ACC112 (cell line): ENCODE results near the gene SOHLH1.

Experiments used
- H2AFZ ChIP-seq: fragments of 200-600 bp; sonication (generic); one replicate; pipeline ENCODE4 v1.6.0; 2017; ENCODE audit warnings: antibody characterized with exemption, low read length; ENCODE audit not compliant: unreplicated experiment
- H3K27ac ChIP-seq: fragments of 200-600 bp; sonication (generic); 2 replicates; pipeline ENCODE4 v1.5.1; 2014; ENCODE audit warnings: low read depth, mild to moderate bottlenecking, antibody characterized with exemption, low read length, moderate library complexity
- H3K27me3 ChIP-seq: fragments of 200-600 bp; sonication (generic); 2 replicates; pipeline ENCODE4 v1.6.1; 2014; ENCODE audit warnings: mild to moderate bottlenecking, antibody characterized with exemption, low read length, moderate library complexity, mixed read lengths; ENCODE audit not compliant: insufficient read depth
- H3K36me3 ChIP-seq: fragments of 200-600 bp; sonication (generic); 2 replicates; pipeline ENCODE4 v1.6.1; 2016; ENCODE audit warnings: mild to moderate bottlenecking, antibody characterized with exemption, low read length, moderate library complexity, mixed read lengths; ENCODE audit not compliant: insufficient read depth
- H3K4me1 ChIP-seq: fragments of 200-600 bp; sonication (generic); one replicate; pipeline ENCODE4 v1.6.1; 2016; ENCODE audit warnings: low read length, mixed read lengths; ENCODE audit not compliant: insufficient read depth, unreplicated experiment, control insufficient read depth
- H3K4me3 ChIP-seq: fragments of 200-600 bp; sonication (generic); 2 replicates; pipeline ENCODE4 v1.5.1; 2014; ENCODE audit warnings: mild to moderate bottlenecking, low read depth, low read length
- H3K79me2 ChIP-seq: fragments of 200-600 bp; sonication (generic); one replicate; pipeline ENCODE4 v1.6.0; 2016; ENCODE audit warnings: low read length; ENCODE audit not compliant: control insufficient read depth, unreplicated experiment, insufficient read depth

The SOHLH1 gene

GRCh38 chr9:135655317-135655716 is 44.0 kb downstream of the SOHLH1 start:
- Histone ChIP-seq H3K27me3 (peaks cover 24% of the 10 kb centered on the region; the same call in 1 of the 2 replicates), H3K4me3 (no peak overlapping the region), H3K79me2 (no peaks in the 10 kb centered on the region), H2AFZ (no peak overlapping the region), H3K4me1 (no peaks in the 10 kb centered on the region), H3K27ac (no peak overlapping the region), H3K36me3 (no peaks in the 10 kb centered on the region)

GRCh38 chr9:135650408-135650807 is 48.9 kb downstream of the SOHLH1 start:
- Histone ChIP-seq H3K4me1 (no peaks in the 10 kb centered on the region), H3K4me3 (no peak overlapping the region), H3K36me3 (no peaks in the 10 kb centered on the region), H3K27me3 (peaks cover 29% of the 10 kb centered on the region), H2AFZ (no peak overlapping the region), H3K79me2 (no peaks in the 10 kb centered on the region), H3K27ac (no peak overlapping the region)

- Histone ChIP-seq H3K79me2 (no peaks in the 10 kb centered on the region), H2AFZ (no peak overlapping the region), H3K36me3 (no peaks in the 10 kb centered on the region), H3K27ac (no peak overlapping the region), H3K27me3 (peaks cover 29% of the 10 kb centered on the region), H3K4me1 (no peaks in the 10 kb centered on the region), H3K4me3 (no peak overlapping the region)
Observed at GRCh38 chr9:135649508-135649907, 49.8 kb downstream of the SOHLH1 start.

- Histone ChIP-seq H3K79me2 (no peaks in the 10 kb centered on the region), H3K27me3 (peaks cover 34% of the 10 kb centered on the region), H3K4me1 (no peaks in the 10 kb centered on the region), H3K36me3 (no peaks in the 10 kb centered on the region), H3K27ac (no peak overlapping the region), H2AFZ (no peak overlapping the region), H3K4me3 (no peak overlapping the region)
Observed at GRCh38 chr9:135648494-135649410, 50.5 kb downstream of the SOHLH1 start.

- H2AFZ ChIP-seq: no peak overlapping the region
Observed at GRCh38 chr9:135647884-135648283, 51.4 kb downstream of the SOHLH1 start.

GRCh38 chr9:135644631-135645218 is 54.6 kb downstream of the SOHLH1 start:
- Histone ChIP-seq H3K27me3 (peaks cover 27% of the 10 kb centered on the region), H3K79me2 (no peaks in the 10 kb centered on the region), H3K27ac (no peak overlapping the region), H3K4me3 (no peak overlapping the region), H2AFZ (no peak overlapping the region), H3K4me1 (no peaks in the 10 kb centered on the region), H3K36me3 (no peaks in the 10 kb centered on the region)

More at GRCh38 chr9:135647884-135648283, 51.4 kb downstream of the SOHLH1 start:
- Histone ChIP-seq H3K27me3 (peaks cover 34% of the 10 kb centered on the region), H3K27ac (no peak overlapping the region), H3K36me3 (no peaks in the 10 kb centered on the region), H3K4me3 (no peak overlapping the region), H3K4me1 (no peaks in the 10 kb centered on the region), H3K79me2 (no peaks in the 10 kb centered on the region)
